Measurements from ENCODE around the gene ELOVL6.

Gene ELOVL6

GRCh38 chr4:110020139-110020538 is 178.3 kb downstream of the ELOVL6 start:
- no peak for DNase-seq

GRCh38 chr4:110019153-110019552 is 179.3 kb downstream of the ELOVL6 start:
- DNase-seq: no peak

GRCh38 chr4:110014233-110014632 is 184.2 kb downstream of the ELOVL6 start:
- DNase-seq: no peak

- DNase-seq: no peak
Measured at GRCh38 chr4:110012917-110013316, 185.5 kb downstream of the ELOVL6 start.

DNA sequence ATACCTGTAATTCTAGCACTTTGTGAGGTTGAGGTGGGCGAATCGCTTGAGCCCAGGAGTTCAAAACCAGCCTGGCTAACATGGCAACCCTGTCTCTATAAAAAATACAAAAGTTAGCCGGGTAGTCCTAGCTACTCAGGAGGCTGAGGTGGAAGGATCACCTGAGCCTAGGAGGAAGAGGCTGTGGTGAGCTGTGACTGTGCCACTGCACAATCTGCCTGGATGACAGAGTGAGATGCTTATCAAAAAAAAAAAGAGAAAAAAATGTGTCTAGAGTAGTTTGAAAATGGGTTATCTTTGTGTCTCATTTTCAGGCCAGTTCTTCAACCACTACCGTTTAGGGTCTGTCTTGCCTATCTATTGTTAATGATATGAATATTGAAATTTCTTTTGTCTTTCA is 187.6 kb downstream of the ELOVL6 start:
- DNase-seq: no peak

- no peak for DNase-seq
Measured at GRCh38 chr4:110009550-110009949, 188.9 kb downstream of the ELOVL6 start.

DNA sequence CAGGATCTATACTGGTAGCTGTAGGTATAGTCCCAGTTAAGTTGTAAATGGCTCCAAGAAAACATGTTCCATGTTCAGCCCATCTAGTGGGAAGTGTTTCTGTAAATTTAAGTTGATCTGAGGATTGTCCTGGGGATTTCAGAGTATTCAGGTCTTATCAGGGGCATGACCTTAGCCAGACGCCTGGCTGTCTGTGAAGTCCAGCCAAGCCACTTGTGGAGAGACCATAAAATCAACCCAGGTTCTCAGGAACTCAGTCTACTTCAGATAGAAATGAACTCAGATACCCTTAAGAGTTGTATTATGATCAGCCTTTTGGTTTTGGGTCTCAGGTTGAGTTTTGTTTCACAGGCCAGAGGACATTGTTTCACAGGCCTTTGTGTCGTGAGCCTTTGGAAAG is 189.9 kb downstream of the ELOVL6 start:
- no peak for DNase-seq

DNA sequence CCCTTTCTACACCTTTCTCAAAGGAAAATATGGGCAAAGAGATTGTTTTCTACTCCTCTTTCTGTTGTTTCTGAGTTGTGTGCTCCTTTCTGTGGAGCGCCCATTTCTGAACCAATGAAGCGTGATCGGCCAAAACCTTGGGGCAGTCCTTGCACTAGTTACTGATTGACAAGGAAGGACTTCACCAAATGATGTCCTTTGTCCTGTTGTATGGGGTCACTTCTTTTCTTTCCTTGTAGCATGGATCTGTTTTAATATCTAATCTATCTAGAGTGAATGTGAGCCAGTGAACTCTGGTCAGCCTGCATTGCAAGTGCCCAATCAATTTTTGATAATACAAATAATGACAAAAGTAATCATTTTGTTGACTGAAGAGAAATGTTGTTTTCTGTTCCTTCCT is 191.2 kb downstream of the ELOVL6 start:
- no peak for DNase-seq

DNA sequence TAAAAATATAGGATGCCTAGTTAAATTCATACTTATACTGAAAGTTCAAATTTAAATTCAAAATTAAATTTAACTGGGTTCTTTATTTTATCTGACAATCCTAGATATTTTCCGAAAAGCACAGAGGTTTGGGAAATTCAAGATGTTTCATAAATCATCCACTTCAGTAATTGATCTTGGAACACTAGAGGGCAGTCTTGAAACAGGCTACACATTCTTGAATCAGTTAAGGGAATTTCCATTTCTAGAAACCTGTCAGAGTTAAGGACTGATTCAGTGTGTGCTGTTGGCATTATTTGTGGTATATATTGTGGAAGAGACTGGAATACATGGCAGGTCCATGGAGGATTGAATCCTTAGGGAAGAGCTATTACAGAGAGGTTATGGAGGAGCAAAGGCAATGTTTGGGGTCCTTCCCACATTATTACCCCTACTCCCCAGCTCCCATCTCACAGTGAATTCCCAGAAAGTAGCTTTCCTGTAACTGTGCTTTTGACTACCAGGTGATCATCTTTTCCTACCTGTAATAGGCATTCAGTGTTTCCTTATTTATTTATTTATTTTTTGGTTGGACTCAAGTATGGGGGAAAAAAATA is 192.9 kb downstream of the ELOVL6 start:
- no peak for DNase-seq

DNA sequence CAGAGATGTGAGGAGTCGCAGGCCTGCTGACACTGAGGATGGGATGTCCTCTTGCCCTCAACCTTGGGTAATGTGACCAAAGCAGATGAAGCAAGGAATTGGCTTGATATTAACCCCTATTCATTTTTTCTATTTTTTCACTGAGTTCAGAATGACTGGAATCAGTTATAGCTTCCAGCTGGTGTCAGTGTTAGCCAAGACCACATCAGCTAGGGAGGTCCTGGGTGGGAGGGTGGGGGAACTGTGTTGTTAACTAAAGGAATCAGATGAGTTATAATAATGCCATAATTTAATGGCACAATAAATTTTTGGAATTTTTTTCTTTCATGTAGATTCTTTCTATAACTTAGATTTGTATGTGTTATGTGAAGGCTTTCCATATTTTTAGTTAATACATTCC is 193.9 kb downstream of the ELOVL6 start:
- DNase-seq: no peak

- no peak for DNase-seq
Measured at GRCh38 chr4:110003401-110004187, 194.8 kb downstream of the ELOVL6 start.

DNA sequence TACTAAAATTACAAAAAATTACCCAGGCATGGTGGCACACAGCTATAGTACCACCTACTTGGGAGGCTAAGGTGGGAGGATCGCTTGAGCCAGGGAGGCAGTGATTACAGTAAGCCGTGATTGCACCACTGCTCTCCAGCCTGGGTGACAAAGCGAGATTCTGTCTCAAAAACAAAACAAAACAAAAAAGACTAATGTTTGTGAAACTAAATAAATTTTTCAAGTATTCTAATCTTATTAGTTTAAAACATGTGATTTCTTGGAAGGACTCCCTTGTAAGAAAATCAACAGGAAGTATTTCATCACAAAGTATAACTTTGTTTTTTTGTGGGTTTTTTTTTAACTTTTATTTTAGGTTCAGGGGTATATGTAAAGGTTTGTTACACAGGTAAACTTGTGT is 196.1 kb downstream of the ELOVL6 start:
- DNase-seq: no peak

GRCh38 chr4:109999585-109999912 is 198.9 kb downstream of the ELOVL6 start:
- DNase-seq: no peak

GRCh38 chr4:109998867-109999584 is 199.4 kb downstream of the ELOVL6 start:
- DNase-seq: no peak

- DNase-seq: no peak
Measured at GRCh38 chr4:109996526-109996925, 201.9 kb downstream of the ELOVL6 start.

Data from NCI-H2171 (cell line).